Thyroid gland (tissue), 4 donors: ENCODE data around the gene NDUFS6.

Source experiments
- POLR2A ChIP-seq, 2 donors: fragments of 450-650 bp; IDR thresholded peaks; one replicate each; pipeline ENCODE4 v1.6.1; 2017; ENCODE audit warnings: antibody characterized with exemption in 2 of 2, mild to moderate bottlenecking in 2 of 2, moderate library complexity in 1 of 2
- TF ChIP-seq, protein P1 (sequence below), 6 experiments: fragments of 200-600 bp in 3 of 6; fragments of 450-650 bp in 3 of 6; sonication (generic) in 3 of 6; IDR thresholded peaks; one replicate each; pipeline ENCODE4 v1.5.1; 2016 to 2019; ENCODE audit warnings: antibody characterized with exemption in 6 of 6, mild to moderate bottlenecking in 2 of 6, inconsistent platforms in 1 of 6, moderate library complexity in 1 of 6

DNA sequence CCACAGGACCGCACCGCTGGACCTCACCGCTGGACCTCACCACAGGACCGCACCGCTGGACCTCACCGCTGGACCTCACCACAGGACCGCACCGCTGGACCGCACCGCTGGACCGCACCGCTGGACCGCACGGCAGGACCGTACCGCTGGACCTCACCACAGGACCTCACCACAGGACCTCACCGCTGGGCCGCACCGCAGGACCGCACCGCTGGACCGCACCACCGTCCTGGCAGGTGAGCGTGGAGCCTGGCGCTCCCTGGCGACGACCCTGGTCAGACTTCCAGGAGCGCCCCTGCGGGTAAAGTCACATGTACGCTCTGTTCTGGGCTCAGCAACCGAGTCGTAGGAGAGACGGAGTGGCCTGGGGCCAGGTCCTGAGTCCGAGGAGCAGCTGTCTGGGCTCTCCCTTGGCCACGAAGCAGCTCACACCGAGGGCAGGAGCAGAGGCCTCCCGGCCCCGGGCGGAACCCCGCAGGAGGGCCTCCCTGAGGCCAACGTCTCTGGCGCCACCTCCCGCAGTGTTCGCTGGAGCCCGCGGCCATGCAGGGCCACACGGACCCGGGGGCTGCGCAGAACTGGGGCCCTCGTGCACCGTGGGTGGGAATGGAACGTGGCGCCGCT is 32.1 kb upstream of the NDUFS6 start:
- TF ChIP-seq, protein P1, sequence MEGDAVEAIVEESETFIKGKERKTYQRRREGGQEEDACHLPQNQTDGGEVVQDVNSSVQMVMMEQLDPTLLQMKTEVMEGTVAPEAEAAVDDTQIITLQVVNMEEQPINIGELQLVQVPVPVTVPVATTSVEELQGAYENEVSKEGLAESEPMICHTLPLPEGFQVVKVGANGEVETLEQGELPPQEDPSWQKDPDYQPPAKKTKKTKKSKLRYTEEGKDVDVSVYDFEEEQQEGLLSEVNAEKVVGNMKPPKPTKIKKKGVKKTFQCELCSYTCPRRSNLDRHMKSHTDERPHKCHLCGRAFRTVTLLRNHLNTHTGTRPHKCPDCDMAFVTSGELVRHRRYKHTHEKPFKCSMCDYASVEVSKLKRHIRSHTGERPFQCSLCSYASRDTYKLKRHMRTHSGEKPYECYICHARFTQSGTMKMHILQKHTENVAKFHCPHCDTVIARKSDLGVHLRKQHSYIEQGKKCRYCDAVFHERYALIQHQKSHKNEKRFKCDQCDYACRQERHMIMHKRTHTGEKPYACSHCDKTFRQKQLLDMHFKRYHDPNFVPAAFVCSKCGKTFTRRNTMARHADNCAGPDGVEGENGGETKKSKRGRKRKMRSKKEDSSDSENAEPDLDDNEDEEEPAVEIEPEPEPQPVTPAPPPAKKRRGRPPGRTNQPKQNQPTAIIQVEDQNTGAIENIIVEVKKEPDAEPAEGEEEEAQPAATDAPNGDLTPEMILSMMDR (IDR thresholded peaks at IDR 0.05): no peak
- no peak for TF ChIP-seq POLR2A (IDR thresholded peaks at IDR 0.05)
